ENCODE data around the gene SPINDOC. TPM values are rescaled to one million over a fixed set of nuclear protein-coding genes. Genes with fewer than 3 reads are reported as not detected.
"Not testable (repeated sequence)": the region's sequence is repeated elsewhere in the genome, so short reads cannot be mapped to it uniquely, and the experiment has no call there.

Gene SPINDOC
- total RNA-seq, 1 donor from 2014 or later = 11.9 TPM

DNA sequence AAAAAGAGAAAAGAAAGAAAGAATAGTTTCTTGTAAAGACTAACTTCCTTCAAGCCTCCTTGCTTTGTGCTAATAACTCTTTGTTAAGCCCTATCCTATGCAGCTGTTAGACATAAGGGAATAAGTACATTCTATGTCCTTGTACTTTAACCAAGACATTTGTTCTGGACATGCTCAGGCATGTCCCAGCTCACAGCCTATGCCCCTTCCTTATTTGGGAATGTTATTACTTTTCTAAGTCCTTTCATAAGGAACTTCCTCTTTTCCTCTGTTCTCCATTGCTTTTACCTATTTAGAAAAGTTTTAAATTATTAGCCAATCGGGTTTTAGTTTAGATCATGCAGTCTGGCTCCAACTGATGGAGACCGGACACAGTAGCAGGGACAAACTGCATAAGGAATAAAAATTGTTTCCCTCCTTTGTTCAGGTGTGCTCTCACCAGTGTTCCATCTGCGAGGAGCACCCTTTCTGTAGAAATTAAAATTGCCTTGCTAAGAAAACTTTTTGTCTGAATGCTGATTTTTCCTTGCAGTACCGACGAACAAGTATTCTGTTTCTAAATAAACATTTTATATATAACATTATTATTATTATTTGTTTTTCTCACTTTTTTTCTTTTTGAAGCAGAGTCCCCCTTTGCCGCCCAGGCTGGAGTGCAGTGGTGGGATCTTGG, 21.6 kb upstream of the SPINDOC start:
- DNase-seq = no peak

DNA sequence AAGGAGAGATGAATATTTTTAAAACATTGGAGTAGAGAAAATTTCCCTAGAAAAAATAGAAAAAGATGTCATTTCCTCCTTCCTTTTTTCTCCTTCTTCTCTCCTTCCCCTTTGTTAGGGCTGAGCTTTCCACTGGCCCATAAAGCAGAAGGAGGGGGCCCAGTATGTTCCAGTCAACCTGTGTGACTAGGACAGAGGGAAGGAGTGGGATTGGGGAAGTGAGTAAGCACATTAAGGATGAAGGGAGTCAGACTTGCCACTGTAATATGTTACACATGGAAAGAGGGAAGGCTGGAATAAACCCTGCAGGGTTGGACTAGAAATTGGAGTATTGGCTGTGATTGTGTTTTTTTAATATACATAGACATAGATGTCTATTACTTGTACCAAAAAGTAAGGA, 20.1 kb upstream of the SPINDOC start:
- no peak for DNase-seq

DNA sequence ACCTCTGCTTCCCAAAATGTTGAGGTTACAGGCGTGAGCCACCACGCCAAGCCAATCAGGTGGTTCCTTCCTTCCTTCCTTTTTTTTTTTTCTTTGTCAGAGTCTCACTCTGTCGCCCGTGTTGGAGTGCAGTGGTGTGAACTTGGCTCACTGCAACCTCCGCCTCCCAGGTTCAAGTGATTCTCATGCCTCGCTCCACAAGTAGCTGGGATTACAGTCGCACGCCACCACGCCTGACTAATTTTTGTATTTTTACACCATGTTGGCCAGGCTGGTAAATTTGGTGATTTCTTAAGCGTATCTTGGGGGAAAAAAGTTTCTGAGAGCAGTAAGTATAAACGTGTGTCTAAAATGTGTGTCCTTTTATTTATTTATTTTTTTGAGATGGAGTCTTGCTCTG, 18.2 kb upstream of the SPINDOC start:
- DNase-seq = no peak

DNA sequence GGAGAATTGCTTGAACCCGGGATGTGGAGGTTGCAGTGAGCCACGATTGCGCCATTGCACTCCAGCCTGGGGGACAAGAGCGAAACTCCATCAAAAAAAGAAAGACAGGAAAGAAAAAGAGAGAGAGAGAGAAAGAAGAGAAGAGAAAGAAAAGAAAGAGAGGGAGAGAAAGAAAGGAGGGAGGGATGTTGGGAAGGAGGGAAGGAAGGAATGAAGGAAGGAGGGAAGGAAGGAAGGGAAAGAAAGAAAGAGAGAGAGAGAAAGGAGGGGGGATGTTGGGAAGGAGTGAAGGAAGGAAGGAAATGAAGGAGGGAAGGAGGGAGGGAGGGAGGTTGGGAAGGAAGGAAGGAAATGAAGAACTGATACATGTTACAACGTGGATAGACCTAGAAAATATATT, 12.3 kb upstream of the SPINDOC start:
- DNase-seq = no peak

DNA sequence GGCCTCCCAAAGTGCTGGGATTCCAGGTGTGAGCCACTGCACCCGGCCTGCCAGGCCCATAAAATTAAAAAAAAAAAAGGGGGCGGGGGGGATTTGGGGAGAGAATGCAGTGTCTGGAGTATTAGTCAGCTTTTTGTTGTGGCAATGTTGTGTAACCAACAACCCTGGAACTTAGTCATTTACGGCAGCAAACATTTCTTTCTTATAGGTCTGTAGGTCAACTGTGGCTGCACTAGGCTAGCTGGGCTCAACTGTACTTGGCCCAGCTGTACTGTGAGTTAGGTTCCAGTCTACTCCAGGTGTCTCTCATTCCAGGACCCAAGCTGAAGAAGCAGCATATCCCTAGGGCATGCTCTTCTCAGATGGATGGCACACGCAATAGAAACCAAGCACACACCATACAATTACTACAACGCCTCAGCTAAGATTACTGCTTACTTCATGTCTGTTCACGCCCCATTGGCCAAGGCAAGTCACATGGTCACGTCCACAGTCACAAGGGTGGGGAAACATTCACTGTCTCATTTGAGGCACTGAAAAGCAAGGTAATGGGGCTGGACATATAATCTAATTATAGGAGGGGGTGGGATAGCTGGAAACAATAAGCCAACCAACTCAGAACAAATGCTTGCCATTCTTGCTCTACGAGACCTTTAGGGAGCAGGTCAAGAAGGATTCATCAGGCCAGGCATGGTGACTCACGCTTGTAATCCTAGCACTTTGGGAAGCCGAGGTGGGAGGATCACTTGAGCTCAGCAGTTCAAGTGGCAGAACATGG, 10.4 kb upstream of the SPINDOC start:
- DNase-seq = no peak

GRCh38 chr11:63804259-63804658, 9.0 kb upstream of the SPINDOC start:
- no peak for DNase-seq

GRCh38 chr11:63805844-63806415, 7.3 kb upstream of the SPINDOC start:
- no peak for DNase-seq

DNA sequence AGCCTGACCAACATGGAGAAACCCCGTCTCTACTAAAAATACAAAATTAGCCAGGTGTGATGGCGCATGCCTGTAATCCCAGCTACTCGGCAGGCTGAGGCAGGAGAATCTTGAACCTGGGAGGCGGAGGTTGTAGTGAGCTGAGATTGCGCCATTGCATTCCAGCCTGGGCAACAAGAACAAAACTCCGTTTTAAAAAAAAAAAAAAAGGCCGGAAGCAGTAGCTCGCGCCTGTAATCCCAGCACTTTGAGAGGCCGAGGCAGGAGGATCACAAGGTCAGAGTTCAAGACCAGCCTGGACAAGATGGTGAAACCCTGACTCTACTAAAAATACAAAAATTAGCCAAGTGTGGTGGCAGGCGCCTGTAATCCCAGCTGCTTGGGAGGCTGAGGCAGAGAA, 2.9 kb upstream of the SPINDOC start:
- DNase-seq = not testable (repeated sequence)

DNA sequence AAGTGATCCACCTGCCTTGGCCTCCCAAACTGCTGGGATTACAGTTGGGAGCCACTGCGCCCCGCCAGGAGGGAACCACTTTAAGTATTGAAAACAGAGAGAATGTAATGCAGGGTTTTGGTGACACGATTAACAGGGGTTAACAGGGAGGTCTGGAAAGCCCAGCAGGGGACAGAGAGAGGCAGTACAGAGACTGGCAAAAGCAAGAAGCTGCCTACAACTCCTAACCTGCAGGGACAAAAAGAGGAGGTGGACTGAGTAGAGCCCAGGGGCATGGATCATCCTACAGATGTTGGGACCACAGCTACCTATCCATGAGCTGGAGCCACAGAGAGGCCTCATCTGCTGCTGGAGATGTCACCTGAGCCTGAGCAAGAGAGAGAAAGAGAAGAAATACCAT, 1.7 kb upstream of the SPINDOC start:
- no peak for DNase-seq

GRCh38 chr11:63813563-63814382, 517 bp downstream of the SPINDOC start:
- DNase-seq = peak; percentile 76

GRCh38 chr11:63814383-63814736, 1.1 kb downstream of the SPINDOC start:
- DNase-seq = no peak

DNA sequence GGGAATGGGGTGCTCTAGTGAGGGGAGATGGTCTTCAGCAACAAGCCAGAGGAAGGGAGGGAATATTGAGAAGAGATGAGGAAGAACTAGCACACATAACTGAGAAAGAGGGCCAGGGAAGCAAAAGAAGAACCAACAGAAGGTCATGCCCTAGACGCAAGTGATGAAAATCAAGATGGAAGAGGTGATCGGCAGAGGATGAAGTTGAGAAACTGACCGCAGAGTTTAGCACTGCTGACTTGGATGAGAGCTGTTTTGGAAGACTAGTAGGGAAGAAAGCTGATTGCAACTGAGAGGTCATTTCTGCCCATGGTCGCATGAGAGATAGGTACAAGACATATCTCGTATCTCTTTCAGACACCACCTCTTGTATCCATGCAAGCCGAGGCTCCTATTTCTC, 2.9 kb downstream of the SPINDOC start:
- DNase-seq = no peak

GRCh38 chr11:63816732-63817131, 3.5 kb downstream of the SPINDOC start:
- no peak for DNase-seq

DNA sequence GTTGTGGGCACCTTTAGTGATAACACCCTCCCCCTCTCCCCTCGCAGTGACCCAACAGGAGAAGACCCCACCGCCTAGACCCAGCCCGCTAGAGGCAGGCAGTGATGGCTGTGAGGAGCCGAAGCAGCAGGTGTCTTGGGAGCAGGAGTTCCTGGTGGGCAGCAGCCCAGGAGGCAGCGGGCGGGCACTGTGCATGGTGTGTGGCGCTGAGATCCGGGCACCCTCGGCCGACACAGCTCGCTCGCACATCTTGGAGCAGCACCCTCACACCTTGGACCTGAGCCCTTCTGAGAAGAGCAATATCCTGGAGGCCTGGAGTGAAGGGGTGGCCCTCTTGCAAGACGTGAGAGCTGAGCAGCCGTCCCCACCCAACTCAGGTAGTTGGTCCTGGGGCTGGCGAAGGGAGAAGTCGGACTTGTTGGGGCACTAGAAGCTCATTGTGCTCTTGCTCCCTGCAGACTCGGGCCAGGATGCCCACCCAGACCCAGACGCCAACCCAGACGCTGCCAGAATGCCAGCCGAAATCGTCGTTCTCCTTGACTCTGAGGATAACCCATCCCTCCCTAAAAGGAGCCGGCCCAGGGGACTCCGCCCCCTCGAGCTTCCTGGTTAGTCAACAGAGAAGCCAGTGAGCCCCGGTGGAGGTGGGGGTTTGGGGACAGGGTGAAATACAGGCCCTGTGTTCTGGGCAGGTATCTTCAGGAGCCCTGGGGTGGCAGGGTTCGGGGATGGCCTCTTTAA, 4.7 kb downstream of the SPINDOC start:
- no peak for DNase-seq

GRCh38 chr11:63818609-63819008, 5.4 kb downstream of the SPINDOC start:
- no peak for DNase-seq

- DNase-seq = no peak
Observed at GRCh38 chr11:63821411-63821810, 8.2 kb downstream of the SPINDOC start.

DNA sequence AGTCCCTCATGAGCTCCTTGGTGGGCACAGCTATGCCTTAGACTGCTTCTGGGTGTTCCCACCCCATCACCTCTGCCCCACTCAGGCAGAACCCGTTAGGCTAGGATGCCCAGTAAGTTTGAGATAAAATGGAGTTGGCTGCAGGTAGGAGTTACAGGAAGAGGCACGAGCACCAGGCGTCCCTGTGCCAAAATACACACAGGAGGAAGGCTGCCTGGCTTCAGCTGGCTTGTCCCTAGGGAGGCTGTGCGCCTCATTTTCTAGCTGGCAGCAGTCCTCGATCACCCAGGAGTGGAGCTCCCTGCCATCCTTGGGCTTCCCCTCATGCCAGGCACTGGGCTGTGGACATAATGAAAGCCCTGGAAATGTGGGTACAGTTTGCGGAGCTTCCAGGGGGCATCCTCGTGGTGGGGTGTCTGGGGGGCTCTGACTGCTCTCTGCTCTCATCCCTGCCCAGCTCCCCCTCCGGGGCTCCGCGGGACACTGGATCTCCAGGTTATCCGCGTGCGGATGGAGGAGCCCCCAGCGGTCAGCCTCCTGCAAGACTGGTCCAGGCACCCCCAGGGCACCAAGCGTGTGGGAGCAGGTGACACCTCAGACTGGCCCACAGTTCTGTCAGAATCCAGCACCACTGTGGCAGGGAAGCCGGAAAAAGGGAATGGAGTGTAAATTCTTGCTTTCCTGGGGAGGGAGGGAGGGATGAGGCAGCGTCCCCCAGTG, 13.4 kb downstream of the SPINDOC start:
- no peak for DNase-seq

DNA sequence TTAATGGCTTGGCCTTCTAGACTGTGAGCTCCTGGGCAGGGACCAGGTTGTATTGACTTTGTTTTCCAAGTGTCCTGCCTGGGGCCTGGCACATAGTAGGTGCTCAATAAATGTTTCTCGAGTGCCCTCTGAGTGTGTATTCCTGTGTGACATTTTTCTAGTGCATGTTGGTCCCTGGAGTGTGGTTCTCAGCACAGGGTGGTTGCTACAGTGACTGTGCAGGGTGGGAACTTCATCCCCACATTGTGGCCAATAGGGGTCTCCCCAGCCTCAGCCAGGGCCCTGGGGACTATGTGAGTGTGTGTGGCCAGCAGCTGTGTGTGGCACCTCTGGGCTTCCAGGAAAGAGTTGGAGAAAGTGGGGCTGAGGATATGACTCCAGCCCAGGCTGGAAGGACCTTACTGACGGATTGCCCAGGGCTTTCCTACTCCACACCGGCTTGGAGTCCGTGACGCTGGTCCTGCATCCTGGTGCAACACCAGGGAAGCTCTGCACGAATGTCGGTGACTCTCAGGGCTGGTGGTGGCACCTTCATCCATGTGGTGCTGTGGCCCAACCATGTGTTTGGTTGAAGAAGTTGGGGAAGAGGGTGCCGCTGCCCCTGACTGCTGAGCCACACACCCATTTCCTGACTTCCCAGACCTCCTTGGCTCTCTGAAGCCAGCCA, 16.7 kb downstream of the SPINDOC start:
- DNase-seq = no peak

DNA sequence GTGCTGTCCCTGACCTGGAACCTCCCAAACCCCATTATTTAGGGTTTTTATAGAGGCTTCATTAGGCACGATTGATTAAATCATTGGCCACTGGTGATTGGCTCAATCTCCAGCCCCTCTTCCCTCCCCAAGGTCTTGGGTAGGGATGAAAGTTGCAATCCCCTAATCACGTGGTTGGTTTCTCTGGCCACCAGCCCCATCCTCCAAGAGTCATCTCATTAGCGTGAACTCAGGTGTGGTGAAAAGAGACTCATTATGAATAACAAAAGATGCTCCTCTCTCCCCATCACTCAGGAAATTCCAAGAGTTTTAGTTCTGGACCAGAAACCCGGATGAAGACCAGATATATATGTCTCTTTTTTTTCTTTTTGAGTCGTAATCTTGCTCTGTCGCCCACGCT, 18.1 kb downstream of the SPINDOC start:
- no peak for DNase-seq

- DNase-seq = no peak
Observed at GRCh38 chr11:63832336-63832735, 19.1 kb downstream of the SPINDOC start.

DNA sequence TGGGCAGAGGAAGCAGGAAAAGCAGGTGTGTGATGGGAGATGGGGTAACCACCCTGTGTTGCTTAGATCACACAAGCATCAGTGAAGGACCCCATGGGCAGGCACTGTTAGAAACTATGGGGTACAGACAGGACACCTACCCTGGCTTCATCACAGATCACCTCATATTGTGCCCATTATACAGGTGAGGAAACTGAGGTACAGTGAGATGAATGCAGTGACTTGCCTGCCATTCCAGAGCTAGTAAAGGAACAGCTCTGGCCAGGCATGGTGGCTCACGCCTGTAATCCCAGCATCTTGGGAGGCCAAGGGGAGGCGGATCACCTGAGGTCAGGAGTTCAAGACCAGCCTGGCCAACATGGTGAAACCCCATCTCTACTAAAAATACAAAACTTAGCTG, 19.8 kb downstream of the SPINDOC start:
- no peak for DNase-seq

Measured in tongue (tissue), 2 donors.